Stimulated activated CD8-positive, alpha-beta memory T cell treated with anti-CD3 and anti-CD28 coated beads, Interleukin-7, amount 100 ng/mL, for 4 hours (primary cell): ENCODE measurements around the gene GSTO2.

Experiments used
- DNase-seq, 2 donors: peaks; one replicate each; pipeline ENCODE4 v3.0.0-alpha.2; 2020; ENCODE audit warnings: low read depth in 2 of 2

Gene GSTO2

GRCh38 chr10:104307576-104308438 is 38.8 kb downstream of the GSTO2 start:
- DNase-seq, result no peak

GRCh38 chr10:104308439-104308903 is 39.5 kb downstream of the GSTO2 start:
- DNase-seq, result no peak

- DNase-seq, result no peak
These were observed 41.3 kb downstream of the GSTO2 start for GRCh38 chr10:104309980-104310978.

GRCh38 chr10:104311184-104311720 is 42.3 kb downstream of the GSTO2 start:
- DNase-seq, result no peak

GRCh38 chr10:104314591-104315485 is 45.9 kb downstream of the GSTO2 start:
- DNase-seq, result no peak

- no peak for DNase-seq
These were observed 46.5 kb downstream of the GSTO2 start for GRCh38 chr10:104315486-104315921.

GRCh38 chr10:104316321-104317099 is 47.5 kb downstream of the GSTO2 start:
- no peak for DNase-seq

GRCh38 chr10:104317269-104317710 is 48.3 kb downstream of the GSTO2 start:
- DNase-seq, result no peak

- DNase-seq, result no peak
These were observed 48.8 kb downstream of the GSTO2 start for GRCh38 chr10:104317726-104318299.

- no peak for DNase-seq
These were observed 49.3 kb downstream of the GSTO2 start for GRCh38 chr10:104318326-104318725.

GRCh38 chr10:104318810-104319741 is 50.1 kb downstream of the GSTO2 start:
- DNase-seq, result no peak

- no peak for DNase-seq
These were observed 52.2 kb downstream of the GSTO2 start for GRCh38 chr10:104321226-104321625.

GRCh38 chr10:104321725-104322415 is 52.9 kb downstream of the GSTO2 start:
- no peak for DNase-seq

GRCh38 chr10:104322416-104322782 is 53.4 kb downstream of the GSTO2 start:
- DNase-seq, result no peak

GRCh38 chr10:104323085-104323484 is 54.1 kb downstream of the GSTO2 start:
- no peak for DNase-seq

GRCh38 chr10:104323760-104324201 is 54.8 kb downstream of the GSTO2 start:
- no peak for DNase-seq

- no peak for DNase-seq
These were observed 55.3 kb downstream of the GSTO2 start for GRCh38 chr10:104324221-104324686.

GRCh38 chr10:104324931-104325330 is 55.9 kb downstream of the GSTO2 start:
- DNase-seq, result no peak
